NCI-H226 (cell line): ENCODE measurements around the gene CPA5.

ENCODE experiments used
- DNase-seq: peaks from one replicate; pipeline ENCODE4 v3.0.0-alpha.2; 2015

Gene CPA5

DNA sequence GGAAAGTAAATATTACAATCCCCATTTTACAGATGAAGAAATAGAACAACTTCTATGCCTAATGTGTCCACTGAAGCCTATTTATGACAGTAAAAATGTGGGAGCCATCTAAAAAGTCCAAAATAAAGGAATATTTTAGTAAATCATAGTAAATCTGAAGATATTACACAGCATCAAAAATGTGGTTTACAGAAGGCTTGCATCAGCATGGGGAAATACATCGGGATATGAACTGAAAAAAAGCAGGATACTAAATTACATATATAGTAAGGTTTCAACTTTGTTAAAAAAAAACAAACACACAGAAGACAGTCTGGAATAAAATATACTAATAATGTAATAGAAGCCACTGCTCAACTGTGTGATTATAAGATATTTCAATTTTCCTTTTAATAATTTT lies 56.5 kb downstream of the CPA5 start:
- no peak for DNase-seq

GRCh38 chr7:130401578-130401977 lies 57.0 kb downstream of the CPA5 start:
- DNase-seq: no peak

DNA sequence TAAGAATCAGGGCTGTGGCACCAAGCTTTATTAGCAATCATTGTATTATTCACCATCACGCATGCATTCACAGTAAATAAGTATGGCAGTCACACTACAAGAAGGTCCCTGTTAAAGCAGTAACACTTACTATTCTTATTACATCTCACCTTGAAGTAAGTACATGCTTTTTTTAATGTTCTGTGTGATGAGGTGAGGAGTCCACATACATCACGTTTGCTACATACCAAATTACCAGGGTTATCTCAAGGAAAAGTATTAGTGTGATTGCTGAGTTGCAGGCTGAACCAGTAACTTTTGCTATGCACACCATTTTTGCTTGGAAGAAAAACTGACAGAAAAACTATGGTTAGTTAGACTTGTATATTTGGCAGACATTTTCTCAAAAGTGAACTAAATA lies 60.4 kb downstream of the CPA5 start:
- no peak for DNase-seq

GRCh38 chr7:130409067-130409711 lies 64.6 kb downstream of the CPA5 start:
- DNase-seq: peak; percentile 29

GRCh38 chr7:130409712-130410072 lies 65.1 kb downstream of the CPA5 start:
- DNase-seq: peak; percentile 43

DNA sequence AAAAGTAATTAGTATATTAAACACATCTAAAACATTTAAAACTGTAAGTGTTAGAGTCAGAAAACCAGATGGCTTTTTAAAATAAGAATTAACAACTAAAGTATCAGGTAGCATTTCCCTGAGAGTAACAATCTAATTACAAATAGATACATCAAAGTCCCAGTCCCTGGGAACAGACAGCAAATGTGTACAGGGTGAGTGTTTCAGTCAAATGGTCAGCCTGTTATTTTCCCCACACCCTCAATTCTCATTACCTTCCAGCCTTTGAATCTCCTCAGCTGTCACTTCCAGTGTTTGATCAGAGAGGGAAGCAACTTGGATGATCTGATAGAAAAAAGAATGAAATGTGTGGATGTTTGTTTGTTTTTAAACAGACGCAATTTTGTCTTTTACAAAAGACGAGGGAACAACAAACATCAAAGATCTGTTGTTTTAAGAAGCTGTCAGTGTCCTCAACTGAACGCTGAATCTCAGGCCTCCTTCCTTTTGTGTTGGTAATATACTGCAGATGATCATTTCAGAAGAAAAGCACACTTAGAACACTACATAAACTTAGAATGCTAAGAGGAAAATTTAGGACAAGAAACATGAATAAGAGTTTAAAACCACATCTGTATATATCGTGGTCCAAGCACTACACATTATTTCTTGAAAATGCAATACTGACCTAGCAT lies 66.4 kb downstream of the CPA5 start:
- no peak for DNase-seq

GRCh38 chr7:130413201-130413600 lies 68.6 kb downstream of the CPA5 start:
- no peak for DNase-seq

DNA sequence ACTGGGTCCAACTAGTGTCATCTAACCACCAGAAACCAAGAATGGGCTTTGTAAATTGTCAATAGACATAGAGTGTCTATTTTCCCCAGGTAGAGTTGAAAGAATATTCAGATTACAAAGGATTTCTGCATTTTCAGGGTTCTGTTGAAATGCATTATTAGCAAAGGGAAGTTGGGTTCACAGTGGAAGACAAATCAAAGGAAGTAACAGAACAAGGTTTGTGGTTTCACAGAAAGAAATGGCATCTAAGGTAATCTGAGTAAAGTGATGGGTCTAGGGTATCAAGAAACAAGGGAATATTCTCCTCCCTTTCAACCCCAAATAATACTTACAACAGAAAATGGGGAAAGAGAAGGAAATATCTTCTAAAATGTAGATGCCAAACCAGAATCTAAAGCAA lies 70.4 kb downstream of the CPA5 start:
- no peak for DNase-seq

GRCh38 chr7:130417213-130417612 lies 72.6 kb downstream of the CPA5 start:
- DNase-seq: no peak

DNA sequence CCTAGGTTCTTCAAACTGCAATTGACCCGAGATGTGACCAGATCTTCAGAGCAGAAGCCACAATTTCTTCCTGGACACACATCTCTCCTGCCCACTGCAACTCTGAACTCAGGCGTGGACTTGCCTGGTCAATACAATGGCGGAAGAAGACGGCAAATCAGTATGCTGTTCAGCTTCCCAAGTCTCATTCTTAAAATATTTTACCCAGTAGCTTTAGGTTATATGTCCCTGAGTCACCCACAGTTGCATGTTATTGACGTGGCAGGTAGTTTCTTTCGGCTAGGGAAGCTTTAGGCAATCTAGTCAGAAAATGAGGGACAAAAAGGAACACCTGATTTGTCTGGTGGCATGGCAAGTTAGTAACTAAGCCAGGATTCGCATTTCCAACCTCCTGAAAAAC lies 73.7 kb downstream of the CPA5 start:
- DNase-seq: no peak
